ENCODE data around the gene GMFB.

Gene GMFB

DNA sequence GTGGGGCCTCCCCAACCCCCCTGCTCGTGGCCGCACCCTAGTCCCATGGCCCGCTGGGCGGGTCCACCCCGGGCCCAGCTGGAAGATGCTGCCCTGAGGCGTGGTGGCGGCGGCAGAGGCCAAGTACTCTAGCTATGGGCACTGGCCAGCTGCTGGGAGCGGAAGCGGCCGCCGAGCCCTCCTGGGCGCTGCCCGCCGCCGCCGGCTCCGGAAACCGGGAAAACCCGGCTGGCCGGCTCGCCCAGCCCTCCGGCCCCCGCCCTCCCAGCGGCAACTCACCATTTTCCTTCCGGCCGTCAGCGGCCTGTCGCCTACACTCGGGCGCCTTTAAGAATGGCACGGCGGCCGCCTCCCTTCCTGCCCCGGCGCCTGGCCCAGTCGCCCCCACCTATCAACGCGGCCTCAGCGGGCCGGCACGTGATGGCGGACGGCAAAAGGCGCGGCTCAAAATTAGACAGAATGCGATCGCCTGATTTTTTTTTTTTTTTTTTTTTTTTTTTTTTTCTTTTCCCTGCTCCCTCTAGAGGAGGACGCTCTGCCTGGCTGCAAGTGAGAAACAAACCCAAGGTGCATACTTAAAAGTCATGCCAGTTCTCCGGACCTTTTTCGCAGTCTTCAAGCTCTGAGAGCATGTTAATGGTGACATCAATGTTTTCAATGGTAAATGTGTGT lies at the start of gene GMFB:
GMFB (minus strand) TSS at position 335 of the 672 bp plus-strand sequence; CDS start at position 282, 53 bp downstream.
- peak; percentile 95 for DNase-seq (ENCODE audit: low spot score)

DNA sequence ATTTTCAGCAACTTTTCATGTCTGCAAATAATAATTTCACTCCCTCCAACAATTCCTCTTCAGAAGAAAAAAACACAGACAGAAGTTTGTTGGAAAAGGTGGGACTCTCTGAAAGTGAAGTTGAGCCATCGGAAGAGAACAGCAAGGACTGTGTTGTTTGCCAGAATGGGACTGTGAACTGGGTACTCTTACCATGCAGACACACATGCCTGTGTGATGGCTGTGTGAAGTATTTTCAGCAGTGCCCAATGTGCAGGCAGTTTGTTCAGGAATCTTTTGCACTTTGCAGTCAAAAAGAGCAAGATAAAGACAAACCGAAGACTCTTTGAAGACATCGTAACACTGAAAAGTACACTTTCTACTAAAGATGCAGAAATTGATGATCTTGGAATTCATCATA lies 49.3 kb upstream of the GMFB start:
- DNase-seq (ENCODE audit: low spot score), result no peak

DNA sequence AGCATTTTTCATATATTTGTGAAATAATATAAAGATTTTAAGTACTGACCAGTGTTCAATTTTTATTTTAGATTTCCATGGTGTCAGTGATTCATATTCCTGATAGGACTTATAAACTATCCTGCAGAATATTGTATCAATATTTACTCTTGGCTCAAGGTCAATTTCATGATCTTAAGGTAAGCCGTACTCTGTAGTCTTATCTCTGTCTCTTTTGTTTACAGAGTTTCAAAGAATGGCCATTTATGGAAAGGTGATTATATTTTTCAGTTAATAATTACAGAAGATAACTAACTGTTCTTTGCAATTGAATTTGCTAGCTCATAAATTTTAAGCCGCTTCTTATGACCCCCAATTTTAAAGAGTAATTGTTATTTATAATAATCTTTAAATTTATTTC lies 48.9 kb upstream of the GMFB start:
- no peak for DNase-seq (ENCODE audit: low spot score)

DNA sequence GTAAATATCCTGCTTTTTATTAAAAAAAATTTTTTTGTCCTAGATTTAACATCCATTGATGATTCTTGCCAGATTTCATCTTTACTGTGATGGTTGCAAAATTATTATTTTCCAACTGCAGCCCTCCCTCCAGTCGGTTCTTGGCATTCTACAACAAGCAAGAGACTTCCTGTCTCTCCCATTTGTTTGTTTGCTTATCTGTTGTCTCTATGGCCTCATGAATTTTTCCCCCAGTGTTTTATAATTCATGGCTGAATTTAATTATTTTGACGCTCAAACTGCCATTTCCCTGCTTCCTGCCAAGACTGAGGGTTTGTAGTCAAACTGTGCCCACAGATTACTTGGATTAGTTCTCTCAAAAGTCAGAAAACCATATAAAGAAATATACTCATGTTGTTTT lies 46.9 kb upstream of the GMFB start:
- DNase-seq (ENCODE audit: low spot score), result no peak

DNA sequence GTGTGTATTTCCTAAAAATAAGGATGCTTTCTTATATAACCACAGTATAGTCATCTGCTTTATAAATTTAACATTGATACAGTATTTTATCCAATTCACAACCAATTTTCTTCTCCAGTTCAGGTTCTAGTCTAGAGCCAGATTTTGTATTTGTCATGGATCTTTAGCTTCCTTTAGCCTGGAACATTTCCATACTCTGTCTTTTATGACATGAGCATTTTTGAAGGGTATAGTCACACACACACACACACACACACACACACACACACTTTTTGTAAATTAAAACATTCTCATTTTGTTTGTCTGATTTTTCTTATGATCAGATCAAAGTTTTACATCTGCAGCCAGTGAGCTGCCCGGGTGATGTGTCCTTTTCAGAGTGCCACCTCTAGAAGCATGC lies 46.3 kb upstream of the GMFB start:
- no peak for DNase-seq (ENCODE audit: low spot score)

DNA sequence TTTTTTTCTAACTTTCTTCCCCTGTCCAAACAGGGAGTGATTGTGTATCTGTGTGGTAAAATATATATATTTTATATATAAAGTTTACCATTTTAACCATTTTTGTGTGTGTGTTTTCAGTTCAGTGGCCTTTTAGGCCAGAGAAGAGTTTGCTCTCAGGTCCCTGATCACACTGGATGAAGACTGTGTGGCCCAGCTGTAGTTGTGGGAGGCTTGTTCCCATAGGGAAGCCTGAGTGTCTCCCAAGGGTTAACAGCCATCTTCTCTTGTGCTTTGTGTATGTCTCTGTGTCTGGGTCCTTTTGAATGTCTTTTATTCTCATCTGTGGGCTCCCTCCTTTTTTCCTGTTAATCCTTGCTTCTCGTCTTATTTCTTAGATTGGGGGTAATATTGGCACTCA lies 44.3 kb upstream of the GMFB start:
- DNase-seq (ENCODE audit: low spot score), result no peak

DNA sequence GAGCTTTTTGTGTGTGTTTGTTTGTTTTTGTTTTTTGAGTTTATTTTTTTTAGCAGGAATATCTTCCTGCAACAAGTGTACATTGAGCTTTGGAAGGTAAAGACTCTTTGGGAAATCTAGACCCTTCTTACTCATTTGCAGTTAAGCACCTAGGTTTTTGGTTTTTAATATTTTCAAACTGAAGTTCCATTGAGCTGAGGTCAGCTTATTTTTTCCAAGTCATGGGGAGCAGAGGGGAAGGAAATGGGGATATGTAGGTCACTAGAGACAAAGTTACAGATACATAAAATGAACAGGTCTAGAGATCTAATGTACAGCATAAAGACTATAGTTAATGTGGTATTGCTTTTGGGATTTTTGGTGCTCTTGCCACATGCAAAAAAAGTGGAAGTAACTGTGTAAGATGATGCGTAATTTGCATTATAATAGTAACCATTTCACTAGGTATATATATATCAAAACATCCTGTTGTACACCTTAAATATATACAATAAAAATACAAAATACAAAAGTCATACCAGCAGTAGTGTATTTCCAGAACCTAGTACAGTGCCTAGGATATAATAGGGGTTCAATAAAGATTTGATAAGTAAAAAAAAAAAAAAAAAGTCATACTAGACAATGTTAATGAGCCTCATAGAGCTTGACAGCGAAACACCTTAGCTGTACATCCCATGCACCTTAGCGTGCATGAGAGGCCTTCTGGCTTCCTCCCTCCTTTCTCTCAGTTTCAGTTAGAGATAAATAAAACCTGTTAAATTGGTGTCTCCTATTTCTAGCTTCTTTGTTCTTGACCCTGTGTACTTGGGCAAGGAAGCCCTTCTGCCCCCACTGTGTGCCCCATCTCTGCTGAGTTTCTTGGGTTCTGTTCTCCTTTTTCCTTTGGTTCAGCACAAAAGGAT lies 43.6 kb upstream of the GMFB start:
- no peak for DNase-seq (ENCODE audit: low spot score)

DNA sequence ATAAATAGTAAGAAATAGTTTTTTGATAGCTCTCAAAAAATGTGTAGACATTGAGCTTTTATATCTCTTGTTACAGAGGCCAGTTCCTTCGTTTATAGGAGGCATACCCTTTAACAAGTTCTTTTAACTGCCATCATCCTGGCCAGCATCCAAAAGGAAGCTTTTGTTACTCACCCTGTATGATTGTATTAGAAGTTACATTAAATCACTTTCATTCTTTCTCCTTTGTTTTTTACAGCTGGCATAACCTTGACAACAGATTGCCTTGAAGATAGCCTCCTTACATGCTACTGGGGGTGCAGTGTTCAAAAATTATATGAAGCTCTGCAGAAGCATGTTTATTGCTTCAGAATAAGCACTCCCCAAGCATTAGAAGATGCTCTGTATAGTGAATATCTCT lies 41.0 kb upstream of the GMFB start:
- DNase-seq (ENCODE audit: low spot score), result peak; percentile 8

DNA sequence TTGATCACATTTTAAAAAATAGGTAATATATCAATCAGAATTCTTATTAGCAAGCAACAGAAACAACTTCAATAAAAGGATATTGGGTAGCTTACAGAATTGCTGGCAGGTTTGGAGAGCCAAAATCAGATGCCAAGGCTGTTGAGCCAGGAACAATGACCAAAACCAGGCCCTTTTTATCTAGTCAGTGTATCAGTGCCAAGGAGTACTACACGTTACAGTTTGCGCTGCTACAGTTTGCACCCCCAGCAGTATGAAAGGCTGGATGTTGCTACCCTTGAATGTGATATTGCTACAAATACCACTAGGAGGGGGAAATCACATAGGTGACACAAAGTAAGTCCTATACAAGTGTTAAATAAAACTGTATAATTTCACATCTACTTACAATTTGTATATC lies 40.2 kb upstream of the GMFB start:
- DNase-seq (ENCODE audit: low spot score), result no peak

DNA sequence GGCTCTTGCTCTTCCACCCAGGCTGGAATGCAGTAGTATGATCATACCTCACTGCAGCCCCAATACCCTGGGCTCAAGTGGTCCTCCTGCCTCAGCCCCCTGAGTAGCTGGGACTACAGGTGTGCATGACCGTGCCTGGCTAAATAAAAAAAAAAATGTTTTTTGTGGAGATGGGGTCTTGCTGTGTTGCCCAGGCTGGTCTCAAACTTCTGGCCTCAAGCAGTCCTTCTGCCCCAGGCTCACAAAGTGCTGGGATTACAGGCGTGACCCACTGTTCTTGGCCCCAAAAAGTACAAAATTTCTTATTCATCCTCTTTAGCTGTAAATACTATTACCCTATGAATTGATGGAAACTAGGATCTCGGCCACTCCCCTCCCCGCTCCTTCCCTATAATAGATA lies 35.6 kb upstream of the GMFB start:
- DNase-seq (ENCODE audit: low spot score), result no peak

DNA sequence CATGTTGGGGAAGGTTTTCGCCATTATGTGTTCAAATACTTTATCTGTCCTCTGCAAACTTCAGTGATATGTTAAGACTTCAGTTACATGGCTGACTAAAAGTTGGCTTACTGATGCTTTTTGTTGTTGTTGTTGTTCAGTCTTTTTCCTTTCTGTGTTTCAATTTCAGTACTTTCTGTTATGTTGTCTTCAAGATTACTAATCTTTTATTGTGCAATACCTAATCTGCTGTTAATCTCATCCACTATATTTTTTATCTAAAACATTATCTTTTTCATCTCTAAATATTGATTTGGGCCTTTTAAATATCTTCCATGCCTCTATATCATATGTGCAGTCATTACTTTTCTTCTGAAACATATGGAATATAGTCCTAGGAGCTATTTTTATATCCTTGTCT lies 27.9 kb upstream of the GMFB start:
- no peak for DNase-seq (ENCODE audit: low spot score)

DNA sequence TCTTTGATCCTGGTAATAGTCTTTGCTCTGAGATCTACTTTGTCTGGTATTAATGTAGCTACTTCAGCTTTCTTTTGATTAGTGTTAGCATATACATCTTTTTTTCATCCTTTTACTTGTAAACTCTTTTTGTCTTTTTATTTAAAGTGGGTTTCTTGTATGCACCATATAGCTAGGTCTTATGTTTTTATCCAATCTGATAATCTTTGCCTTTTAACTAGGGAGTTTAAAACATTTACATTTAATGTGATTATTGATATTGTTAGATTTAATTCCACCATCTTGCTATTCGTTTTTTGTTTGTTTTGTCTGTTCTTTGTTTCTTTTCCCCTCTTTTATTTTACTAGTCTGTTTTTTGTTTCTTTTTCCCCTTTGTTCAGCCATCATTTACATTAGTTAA lies 26.9 kb upstream of the GMFB start:
- DNase-seq (ENCODE audit: low spot score), result no peak

DNA sequence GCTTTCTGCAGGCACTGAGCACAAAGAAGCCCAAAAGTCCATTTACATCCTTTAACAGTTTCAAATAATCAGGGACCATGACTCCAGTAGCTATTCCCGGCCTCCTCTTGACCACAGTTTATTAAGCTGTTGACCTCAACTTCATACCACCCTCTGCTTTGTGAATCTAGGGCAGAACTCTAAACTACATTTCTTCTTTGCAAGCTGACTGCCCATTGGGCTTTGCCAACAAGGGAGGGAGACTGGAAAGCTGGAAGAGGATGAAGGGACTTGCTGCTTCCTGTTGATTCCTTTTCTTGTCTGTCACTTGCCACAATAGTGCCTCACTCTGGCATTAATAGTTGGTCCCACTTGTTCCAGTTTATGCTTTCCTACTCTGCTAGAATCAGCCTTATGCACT lies 23.6 kb upstream of the GMFB start:
- DNase-seq (ENCODE audit: low spot score), result no peak

DNA sequence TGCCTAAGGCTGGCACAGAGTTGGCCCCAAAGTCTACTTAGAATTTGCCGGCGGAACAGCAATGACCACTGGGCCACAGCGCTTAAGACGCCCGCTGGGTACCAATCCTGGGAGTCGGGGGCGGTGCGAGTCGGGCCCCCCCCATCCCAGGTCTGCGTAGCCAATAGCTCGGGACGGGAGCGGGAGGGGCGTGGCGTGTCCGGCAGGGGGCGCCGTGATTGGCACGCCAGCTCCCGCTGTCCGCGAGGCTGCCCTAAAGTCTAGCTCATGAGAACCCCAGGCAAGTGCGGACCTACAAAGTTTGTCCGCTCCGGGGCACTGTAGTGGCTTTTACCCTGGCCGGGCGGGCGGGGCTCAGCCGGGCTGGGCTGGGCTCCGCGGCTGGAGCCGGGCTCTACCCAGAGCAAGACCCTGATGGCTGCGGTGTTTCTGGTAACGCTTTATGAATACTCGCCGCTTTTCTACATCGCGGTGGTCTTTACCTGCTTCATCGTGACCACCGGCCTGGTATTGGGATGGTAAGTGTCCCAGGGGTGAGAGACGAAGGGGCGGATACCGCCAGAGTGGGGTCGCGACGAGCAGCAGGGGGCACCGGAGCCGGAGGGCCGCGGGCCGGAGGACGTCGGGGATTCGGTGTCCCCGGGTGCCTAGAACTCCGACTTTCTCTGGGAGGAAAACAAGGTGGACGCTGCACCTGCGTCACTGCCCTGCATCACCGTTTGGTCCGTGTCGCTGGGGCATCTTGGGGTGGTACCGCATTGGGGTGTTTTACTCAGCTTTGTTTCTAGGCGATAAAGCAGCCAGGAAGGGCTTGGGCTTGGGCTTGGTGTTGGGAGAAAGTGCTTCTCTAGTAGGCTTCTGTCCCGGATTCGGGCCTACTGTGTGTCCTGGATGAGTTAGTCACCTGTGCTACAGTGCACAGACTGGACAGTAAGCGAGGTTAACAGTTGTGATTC lies 21.0 kb upstream of the GMFB start, which contains the start of gene CGRRF1:
CGRRF1 (plus strand) TSS at position 361 of the 956 bp plus-strand sequence; CDS start at position 415, 54 bp downstream.
- peak; percentile 99 for DNase-seq (ENCODE audit: low spot score)

DNA sequence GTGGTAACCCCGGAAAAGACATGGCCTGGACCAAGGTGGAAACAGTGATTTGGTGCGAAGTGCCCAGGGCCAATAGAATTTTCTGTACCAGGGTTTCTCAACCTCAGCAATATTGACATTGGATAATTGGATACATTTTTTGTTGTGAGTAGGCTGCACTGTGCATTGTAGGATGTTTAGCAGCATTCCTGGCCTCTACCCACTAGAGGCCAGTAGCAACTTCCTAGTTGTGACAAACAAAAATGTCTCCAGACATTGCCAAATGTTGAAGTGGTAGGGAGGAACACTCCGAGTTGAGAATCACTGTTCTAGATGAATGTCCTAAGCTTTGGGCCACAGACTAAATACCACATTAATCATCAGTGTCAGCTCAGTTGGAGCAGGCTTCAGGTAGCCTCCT lies 14.7 kb upstream of the GMFB start:
- DNase-seq (ENCODE audit: low spot score), result peak; percentile 31

DNA sequence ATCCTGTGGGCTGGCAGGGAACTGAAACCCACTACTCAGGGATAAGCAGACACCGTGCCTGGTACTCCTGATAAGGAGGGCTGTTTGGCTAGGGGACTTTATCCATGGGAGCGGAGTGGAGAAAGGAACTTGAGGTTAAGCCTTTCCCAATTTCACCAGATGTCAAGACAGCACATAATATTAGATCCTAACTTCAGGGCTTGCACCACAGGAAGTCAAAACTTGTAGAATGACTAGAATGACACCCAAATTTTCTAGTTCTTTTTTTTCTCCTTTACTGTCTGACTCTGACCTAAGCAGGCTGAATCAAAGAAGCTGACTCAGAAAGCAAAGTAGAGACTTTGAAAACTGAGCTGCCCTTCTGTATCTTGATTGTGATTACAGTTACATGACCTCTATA lies 13.8 kb upstream of the GMFB start:
- DNase-seq (ENCODE audit: low spot score), result peak; percentile 27

DNA sequence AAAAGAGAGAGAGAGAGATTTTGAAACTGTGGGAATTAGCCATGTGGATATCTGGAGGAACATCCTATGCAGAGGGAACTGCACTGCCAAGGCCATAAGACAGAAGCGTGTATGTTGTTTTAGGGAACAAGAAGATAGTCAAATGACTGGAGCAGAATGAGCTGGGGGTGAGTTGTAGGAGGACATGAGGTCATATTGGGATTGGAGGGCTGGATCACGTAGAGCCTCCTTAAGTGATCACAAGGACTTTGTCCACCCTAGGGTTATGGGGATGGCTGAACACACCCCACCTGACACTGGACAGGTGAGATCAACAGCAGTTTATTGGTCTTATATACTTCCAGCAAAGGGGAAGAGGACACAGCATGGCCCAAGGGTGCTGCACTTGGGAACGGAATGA lies 12.7 kb upstream of the GMFB start:
- DNase-seq (ENCODE audit: low spot score), result no peak

DNA sequence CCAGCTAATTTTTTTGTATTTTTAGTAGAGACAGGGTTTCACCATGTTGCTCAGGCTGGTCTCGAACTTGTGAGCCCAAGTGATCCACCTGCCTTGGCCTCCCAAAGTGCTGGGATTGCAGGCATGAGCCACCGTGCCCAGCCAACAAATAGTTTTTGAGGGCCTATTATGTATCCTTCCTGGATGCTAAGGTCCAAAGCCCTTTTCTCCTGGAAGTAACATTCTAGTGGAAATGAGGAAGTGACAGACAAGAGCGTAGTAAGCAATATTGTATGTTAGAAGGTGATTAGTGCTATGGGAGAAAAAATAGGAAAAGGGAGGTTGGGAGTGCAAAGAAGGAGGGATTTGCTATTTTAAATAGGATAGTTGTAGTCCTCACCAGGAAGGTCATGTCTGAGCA lies 12.0 kb upstream of the GMFB start:
- no peak for DNase-seq (ENCODE audit: low spot score)

DNA sequence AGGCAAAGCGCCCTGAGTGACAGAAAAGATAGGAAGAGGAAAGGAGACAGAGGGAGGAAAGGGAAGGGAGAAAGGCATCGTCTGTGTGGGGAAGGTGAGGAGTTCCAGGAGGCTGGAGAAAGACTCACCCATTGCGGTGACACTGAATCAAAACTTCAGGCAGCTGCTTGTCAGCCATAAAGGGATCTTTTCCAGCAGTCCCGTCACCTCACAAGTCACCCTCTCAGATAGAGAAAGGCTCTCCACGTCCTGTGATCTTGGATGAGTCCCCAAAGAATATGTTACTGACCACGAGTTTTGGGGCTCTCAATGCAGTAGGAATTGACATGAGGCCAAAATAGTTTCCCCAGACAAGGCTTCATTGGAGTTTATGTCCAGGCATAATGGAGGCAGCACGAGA lies 9.8 kb upstream of the GMFB start:
- no peak for DNase-seq (ENCODE audit: low spot score)

DNA sequence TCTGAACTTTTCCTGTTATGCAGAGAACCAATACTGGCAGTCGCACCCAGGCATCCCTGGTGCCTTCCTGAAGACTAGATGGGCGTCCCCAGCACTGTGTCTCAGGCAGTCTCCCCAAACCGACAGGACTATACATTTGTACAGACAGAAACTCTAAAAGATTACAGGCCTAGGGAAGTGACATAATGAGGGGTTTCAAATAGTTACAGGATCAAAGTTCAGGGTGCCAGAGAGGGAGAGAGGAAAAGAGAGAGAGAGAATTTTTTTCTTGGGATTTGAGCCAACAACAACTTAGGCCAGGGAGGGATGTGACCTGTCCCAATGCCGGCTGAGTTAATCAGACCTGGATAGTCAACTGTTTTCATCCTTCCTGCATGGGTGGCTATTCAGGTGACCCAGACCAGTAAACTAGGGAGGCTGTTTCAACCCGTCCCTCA lies 9.3 kb upstream of the GMFB start:
- DNase-seq (ENCODE audit: low spot score), result no peak

DNA sequence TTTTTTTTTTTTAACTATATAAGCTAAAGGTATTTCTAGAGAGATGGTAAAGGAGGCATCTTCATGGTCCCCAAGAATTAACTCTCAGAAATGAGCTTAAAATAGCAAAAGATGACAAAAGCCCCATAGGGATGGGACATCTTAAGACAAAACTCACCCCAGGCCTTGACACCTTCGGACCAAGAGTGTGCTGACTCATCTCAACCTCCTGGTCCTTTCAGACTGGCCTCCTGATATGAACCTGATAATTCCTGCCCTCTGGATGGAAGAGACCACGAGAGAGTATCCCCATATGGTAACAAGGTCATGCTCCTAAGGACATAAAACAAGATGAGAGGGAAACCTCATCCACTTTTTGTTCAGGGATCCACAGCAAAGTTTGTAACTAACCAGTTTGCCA lies 8.4 kb upstream of the GMFB start:
- DNase-seq (ENCODE audit: low spot score), result no peak

DNA sequence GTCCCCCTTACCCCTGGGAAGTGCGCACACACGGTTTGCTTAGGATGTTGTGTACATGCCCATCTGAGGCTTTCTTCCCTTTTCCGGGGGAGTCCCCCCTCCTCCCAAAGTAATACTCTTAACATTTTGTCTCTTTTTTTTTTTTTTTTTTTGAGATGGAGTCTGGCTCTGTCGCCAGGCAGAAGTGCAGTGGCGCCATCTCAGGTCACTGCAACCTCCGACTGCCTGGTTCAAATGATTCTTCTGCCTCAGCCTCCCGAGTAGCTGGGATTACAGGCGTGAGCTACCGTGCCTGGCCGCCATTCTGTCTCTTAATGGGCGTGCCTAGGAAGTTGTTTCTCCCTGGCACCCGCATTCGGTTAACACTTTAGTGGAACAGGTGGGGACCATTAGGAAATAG lies 4.5 kb upstream of the GMFB start:
- DNase-seq (ENCODE audit: low spot score), result no peak
